CD4-positive, alpha-beta T cell (primary cell): ENCODE data around the gene FAAP20. TPM values are rescaled to one million over a fixed set of nuclear protein-coding genes. Genes with fewer than 3 reads are reported as not detected.

Experiments
- ATAC-seq: fragments of 200-7000 bp; cut with Tn5 transposase; one replicate; pipeline ENCODE4 v1.10.0; 2022; ENCODE audit warnings: mild to moderate bottlenecking; ENCODE audit not compliant: poor library complexity
- CTCF ChIA-PET: fragments of 350-600 bp; sonication (Branson Sonifier 250); formaldehyde crosslinking; loops from one replicate; lab custom pipeline; 2021; ENCODE audit warnings: antibody characterized with exemption, inconsistent platforms; lab: Charles Lee
- POLR2A ChIA-PET: fragments of 350-600 bp; sonication (Branson Sonifier 250); formaldehyde crosslinking; loops from one replicate; lab custom pipeline; 2021; ENCODE audit warnings: antibody characterized with exemption, inconsistent platforms; lab: Charles Lee
- DNase-seq, 14 experiments: peaks; one replicate each; pipeline ENCODE4 v3.0.0-alpha.2; 2013 to 2020; ENCODE audit warnings: mixed read lengths in 2 of 14
- H3K27ac ChIP-seq, 2 donors: one replicate each; pipeline versions ENCODE4 v1.5.1 to v1.7.0; 2013; ENCODE audit warnings: low read length in 2 of 2, low read depth in 1 of 2, mild to moderate bottlenecking in 1 of 2
- H3K27me3 ChIP-seq, 2 experiments: 1 replicate in 1 of 2; 2 replicates in 1 of 2; pipeline versions ENCODE4 v1.6.1 to v1.7.0; 2013; ENCODE audit warnings: low read length in 2 of 2, control low read depth in 1 of 2, mild to moderate bottlenecking in 1 of 2, moderate library complexity in 1 of 2; ENCODE audit not compliant: insufficient read depth in 2 of 2, control insufficient read depth in 1 of 2
- H3K36me3 ChIP-seq: one replicate; pipeline ENCODE4 v1.6.1; 2013; ENCODE audit warnings: low read length, control low read depth; ENCODE audit not compliant: insufficient read depth
- H3K4me1 ChIP-seq: one replicate; pipeline ENCODE4 v1.6.1; 2013; ENCODE audit warnings: low read length, control low read depth; ENCODE audit not compliant: insufficient read depth
- H3K4me3 ChIP-seq: one replicate; pipeline ENCODE4 v1.5.1; 2013; ENCODE audit warnings: mild to moderate bottlenecking, low read length, moderate library complexity
- H3K9me3 ChIP-seq, 2 experiments: 1 replicate in 1 of 2; 2 replicates in 1 of 2; pipeline versions ENCODE4 v1.6.1 to v1.7.0; 2013; ENCODE audit warnings: low read length in 2 of 2, mild to moderate bottlenecking in 2 of 2, control low read depth in 1 of 2, moderate library complexity in 1 of 2; ENCODE audit not compliant: control insufficient read depth in 1 of 2, insufficient read depth in 1 of 2
- H3K27ac Mint-ChIP-seq: one replicate; pipeline ENCODE4 v1.8.0; 2020; ENCODE audit warnings: mixed read lengths
- H3K27me3 Mint-ChIP-seq: one replicate; pipeline ENCODE4 v1.8.0; 2021; ENCODE audit warnings: mixed read lengths
- H3K36me3 Mint-ChIP-seq: one replicate; pipeline ENCODE4 v1.8.0; 2021; ENCODE audit warnings: low read depth, mixed read lengths
- H3K4me1 Mint-ChIP-seq: one replicate; pipeline ENCODE4 v1.8.0; 2021; ENCODE audit warnings: low read depth, mixed read lengths
- H3K4me3 Mint-ChIP-seq: one replicate; pipeline ENCODE4 v1.8.0; 2020; ENCODE audit warnings: mild to moderate bottlenecking, mixed read lengths
- H3K9me3 Mint-ChIP-seq: one replicate; pipeline ENCODE4 v1.8.0; 2020; ENCODE audit warnings: mixed read lengths
- intact Hi-C, 2 experiments: fragments of 100-400 bp; cut with DNase I in 1 of 2; cut with micrococcal nuclease in 1 of 2; formaldehyde crosslinking; loops; one replicate each; pipeline versions ENCODE4 v1.15.1 to v1.9.0; 2023 to 2025; cut with DNase I, micrococcal nuclease
- total RNA-seq, 174 experiments: library from RNA in 2 of 174; stranded (reverse) in 2 of 174; gene quantifications; one replicate each; pipeline ENCODE4 v1.2.3 and lab custom pipeline; 2021 to 2026
- TF ChIP-seq, protein P1 (sequence below): fragments of 200-600 bp; IDR thresholded peaks from one replicate; pipeline ENCODE4 v1.8.0; 2022; ENCODE audit warnings: antibody characterized with exemption, mild to moderate bottlenecking

The FAAP20 gene
- total RNA-seq, 2 experiments from 2014 or later, result 51.7 to 53.1 TPM

DNA sequence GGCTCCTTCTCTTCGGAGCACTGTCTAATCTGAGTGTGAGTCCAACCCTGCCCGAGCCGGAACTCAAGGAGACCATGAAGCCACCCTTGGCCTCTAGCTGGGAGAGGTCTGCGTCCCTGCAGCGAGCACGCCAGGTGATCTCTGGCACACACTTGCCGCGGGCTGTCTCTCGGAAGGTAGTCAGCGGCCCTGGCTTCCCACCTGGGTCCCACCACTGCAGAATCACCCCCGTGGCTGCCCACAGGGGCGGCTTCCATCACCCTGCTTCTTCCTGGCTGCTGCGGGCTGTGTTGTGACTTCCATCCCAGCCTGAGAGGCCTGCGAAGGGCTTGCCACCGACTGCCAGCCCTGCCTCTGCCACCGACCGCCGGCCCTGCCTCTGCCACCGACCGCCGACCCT, 17.0 kb downstream of the FAAP20 start:
- no peak overlapping the region for H3K27ac Mint-ChIP-seq
- POLR2A ChIA-PET, result no interaction called here
- H3K4me3 Mint-ChIP-seq, result no peak overlapping the region
- intact Hi-C loops, result no loop called here
- CTCF ChIA-PET, result no interaction called here
- Histone ChIP-seq H3K9me3 (no peaks in the 10 kb centered on the region), H3K27me3 (no peaks in the 10 kb centered on the region), H3K36me3 (peaks cover 15% of the 10 kb centered on the region), H3K27ac (no peak overlapping the region), H3K4me3 (no peak overlapping the region), H3K4me1 (peaks cover 10% of the 10 kb centered on the region)
- no peaks in the 10 kb centered on the region for H3K4me1 Mint-ChIP-seq
- no peak for ATAC-seq
- TF ChIP-seq, protein P1, sequence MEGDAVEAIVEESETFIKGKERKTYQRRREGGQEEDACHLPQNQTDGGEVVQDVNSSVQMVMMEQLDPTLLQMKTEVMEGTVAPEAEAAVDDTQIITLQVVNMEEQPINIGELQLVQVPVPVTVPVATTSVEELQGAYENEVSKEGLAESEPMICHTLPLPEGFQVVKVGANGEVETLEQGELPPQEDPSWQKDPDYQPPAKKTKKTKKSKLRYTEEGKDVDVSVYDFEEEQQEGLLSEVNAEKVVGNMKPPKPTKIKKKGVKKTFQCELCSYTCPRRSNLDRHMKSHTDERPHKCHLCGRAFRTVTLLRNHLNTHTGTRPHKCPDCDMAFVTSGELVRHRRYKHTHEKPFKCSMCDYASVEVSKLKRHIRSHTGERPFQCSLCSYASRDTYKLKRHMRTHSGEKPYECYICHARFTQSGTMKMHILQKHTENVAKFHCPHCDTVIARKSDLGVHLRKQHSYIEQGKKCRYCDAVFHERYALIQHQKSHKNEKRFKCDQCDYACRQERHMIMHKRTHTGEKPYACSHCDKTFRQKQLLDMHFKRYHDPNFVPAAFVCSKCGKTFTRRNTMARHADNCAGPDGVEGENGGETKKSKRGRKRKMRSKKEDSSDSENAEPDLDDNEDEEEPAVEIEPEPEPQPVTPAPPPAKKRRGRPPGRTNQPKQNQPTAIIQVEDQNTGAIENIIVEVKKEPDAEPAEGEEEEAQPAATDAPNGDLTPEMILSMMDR, result no peak
- no peaks in the 10 kb centered on the region for H3K9me3 Mint-ChIP-seq
- peaks cover 11% of the 10 kb centered on the region for H3K36me3 Mint-ChIP-seq
- H3K27me3 Mint-ChIP-seq, result no peaks in the 10 kb centered on the region
- DNase-seq, result no peak

DNA sequence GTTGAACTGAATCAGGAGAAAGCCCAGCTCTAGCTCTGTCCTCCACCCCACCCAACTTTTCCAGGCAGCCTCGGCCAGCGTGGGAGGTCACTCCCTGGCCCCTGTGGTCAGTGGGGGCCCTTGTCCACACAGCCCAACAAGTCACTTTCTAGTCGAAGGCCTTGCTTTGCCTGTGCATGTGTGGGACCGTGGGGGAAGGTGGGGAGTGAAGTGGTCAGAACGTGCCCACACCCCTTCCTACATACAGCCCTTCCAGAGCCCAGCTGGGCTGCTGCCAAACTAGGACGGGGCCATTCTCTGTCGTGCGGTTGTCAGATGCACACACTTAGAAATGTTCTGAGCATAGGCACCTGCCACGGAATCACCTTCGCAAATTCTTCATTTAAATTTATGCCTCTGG, 18.0 kb downstream of the FAAP20 start:
- no peaks in the 10 kb centered on the region for H3K27me3 ChIP-seq
- DNase-seq, result no peak
- peaks cover 18% of the 10 kb centered on the region for H3K36me3 ChIP-seq
- peaks cover 0 to 5% of the 10 kb centered on the region in 2 experiments for H3K9me3 ChIP-seq
- peaks cover 11% of the 10 kb centered on the region for H3K36me3 Mint-ChIP-seq
- H3K4me3 Mint-ChIP-seq, result no peak overlapping the region
- ChIA-PET POLR2A (no interaction called here), CTCF (no interaction called here)
- intact Hi-C loops, result no loop called here
- no peak overlapping the region for H3K27ac Mint-ChIP-seq
- no peak overlapping the region for H3K4me3 ChIP-seq
- H3K9me3 Mint-ChIP-seq, result no peaks in the 10 kb centered on the region
- no peak overlapping the region for H3K27ac ChIP-seq
- TF ChIP-seq, protein P1, result no peak
- ATAC-seq, result no peak
- peaks cover 10% of the 10 kb centered on the region for H3K4me1 ChIP-seq
- no peaks in the 10 kb centered on the region for H3K27me3 Mint-ChIP-seq
- H3K4me1 Mint-ChIP-seq, result no peaks in the 10 kb centered on the region

DNA sequence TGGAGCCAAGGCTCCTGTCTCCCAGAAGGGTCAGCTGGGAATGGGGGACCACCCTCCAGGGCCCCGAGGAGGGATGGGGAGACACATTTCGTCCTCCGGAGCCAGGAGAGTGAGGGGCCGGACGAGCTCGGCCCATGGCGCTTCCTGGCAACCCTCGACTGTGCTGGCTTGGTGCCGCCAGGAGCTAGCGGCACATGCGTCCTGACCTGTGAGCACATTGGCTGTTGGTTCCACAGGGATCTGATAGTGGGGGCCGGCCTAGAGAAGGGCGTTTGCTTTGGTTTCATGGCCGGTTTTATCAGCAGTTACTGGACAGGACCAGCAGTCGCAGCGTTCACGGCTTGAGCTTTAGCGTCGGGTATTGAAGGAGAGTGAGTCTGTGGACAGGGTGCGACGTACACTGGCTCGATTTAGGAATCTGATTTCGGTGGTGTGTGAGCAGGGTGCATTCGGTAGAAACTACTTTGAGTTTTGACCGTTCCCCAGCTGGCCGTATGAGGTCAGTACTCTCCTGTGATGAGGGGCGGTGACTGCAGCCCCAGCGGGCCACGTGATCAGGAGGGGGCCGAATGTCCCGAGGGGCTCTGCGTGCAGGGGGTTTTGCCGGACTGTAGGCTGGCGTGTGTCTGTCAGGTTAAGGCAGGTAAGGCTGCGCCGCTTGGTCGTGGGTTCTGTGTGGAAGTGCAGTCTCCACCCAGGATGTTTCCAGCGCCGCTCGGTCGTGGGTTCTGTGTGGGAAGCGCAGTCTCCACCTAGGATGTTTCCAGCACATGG, 18.7 kb downstream of the FAAP20 start:
- no peak overlapping the region for H3K27ac Mint-ChIP-seq

More for the DNA sequence above, 18.7 kb downstream of the FAAP20 start:
- ATAC-seq (no peak), DNase-seq (no peak)
- H3K4me3 ChIP-seq, result no peak overlapping the region
- ChIA-PET POLR2A (no interaction called here), CTCF (interaction anchor here (0.6 kb wide), 1 partner anchor 332 kb away, joined by 3 read pairs; no protein-coding TSS in a partner anchor)
- Mint-ChIP-seq H3K4me1 (no peaks in the 10 kb centered on the region), H3K9me3 (no peaks in the 10 kb centered on the region), H3K36me3 (peaks cover 11% of the 10 kb centered on the region), H3K27me3 (no peaks in the 10 kb centered on the region), H3K4me3 (no peak overlapping the region)
- intact Hi-C loops, result no loop called here
- peaks cover 18% of the 10 kb centered on the region for H3K36me3 ChIP-seq
- H3K4me1 ChIP-seq, result peaks cover 10% of the 10 kb centered on the region
- TF ChIP-seq, protein P1, result no peak
- no peak overlapping the region for H3K27ac ChIP-seq
- H3K9me3 ChIP-seq, result peaks cover 0 to 5% of the 10 kb centered on the region in 2 experiments
- H3K27me3 ChIP-seq, result no peaks in the 10 kb centered on the region
